GM20431 (cell line): ENCODE measurements around the gene HAT1.

ENCODE experiments used
- in situ Hi-C: fragments of 300-500 bp; cut with MseI, MboI; formaldehyde crosslinking; loops from one replicate; pipeline ENCODE4 v1.15.0; 2020; ENCODE audit warnings: low sequenced_read_pairs; ENCODE audit not compliant: unreplicated experiment

Gene HAT1

GRCh38 chr2:172021074-172021931 lies 99.0 kb downstream of the HAT1 start:
- in situ Hi-C loops, result no loop called here

GRCh38 chr2:172021955-172022354 lies 99.7 kb downstream of the HAT1 start:
- in situ Hi-C loops, result no loop called here

GRCh38 chr2:172031536-172031935 lies 109.3 kb downstream of the HAT1 start:
- in situ Hi-C loops, result no loop called here
